HG03175 (cell line): ENCODE data around the gene APOC1.
"Not testable (repeated sequence)": the region's sequence is repeated elsewhere in the genome, so short reads cannot be mapped to it uniquely, and the experiment has no call there.

Source experiments
- ATAC-seq: cut with Tn5 transposase; IDR thresholded peaks from one replicate; pipeline ENCODE4 v1.9.1; 2021; ENCODE audit warnings: mild to moderate bottlenecking, moderate library complexity; ENCODE audit not compliant: unreplicated experiment

APOC1 gene

GRCh38 chr19:44912854-44913253, 1.6 kb upstream of the APOC1 start:
- ATAC-seq, result no peak

GRCh38 chr19:44913512-44914432, 636 bp upstream of the APOC1 start:
- ATAC-seq, result not testable (repeated sequence)

GRCh38 chr19:44924243-44924725, 9.9 kb downstream of the APOC1 start:
- ATAC-seq, result no peak

GRCh38 chr19:44925114-44925891, 10.9 kb downstream of the APOC1 start:
- no peak for ATAC-seq

DNA sequence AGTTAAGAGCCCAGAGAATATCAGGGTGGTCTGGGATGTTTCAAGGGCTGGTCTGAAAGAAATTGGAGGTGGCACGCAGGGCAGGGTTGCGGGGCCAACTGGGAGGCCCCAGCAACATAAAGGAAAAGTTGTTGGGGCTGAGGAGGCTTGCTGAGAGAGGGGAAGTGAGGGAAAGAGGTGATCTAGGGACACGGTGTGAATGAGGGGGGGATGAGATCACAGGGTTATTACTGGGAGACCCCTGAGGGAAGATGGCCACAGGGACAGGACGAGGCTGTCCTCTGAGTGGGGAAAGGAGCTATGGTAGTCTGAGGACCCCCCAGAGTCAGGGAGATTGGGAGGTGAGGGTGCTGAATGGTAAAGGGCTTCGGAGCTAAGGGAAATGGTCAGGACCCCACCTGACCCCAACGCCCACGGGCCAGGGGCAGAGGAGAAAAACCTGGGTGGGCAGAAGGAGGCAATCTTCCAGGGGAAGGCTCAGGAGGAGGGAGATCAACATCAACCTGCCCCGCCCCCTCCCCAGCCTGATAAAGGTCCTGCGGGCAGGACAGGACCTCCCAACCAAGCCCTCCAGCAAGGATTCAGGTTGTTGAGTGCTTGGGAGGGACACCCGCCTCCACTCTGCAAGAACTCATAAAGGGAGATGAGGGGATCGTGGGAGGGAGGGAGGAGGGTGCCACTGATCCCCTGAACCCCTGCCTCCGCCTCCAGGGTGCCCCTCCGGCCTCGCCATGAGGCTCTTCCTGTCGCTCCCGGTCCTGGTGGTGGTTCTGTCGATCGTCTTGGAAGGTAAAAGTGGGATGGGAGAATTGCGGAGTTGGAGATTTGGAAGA, 12.1 kb downstream of the APOC1 start:
- not testable (repeated sequence) for ATAC-seq

- ATAC-seq, result no peak
Observed at GRCh38 chr19:44927746-44928145, 13.3 kb downstream of the APOC1 start.

- ATAC-seq, result no peak
Observed at GRCh38 chr19:44930088-44930487, 15.7 kb downstream of the APOC1 start.

GRCh38 chr19:44931541-44931940, 17.1 kb downstream of the APOC1 start:
- ATAC-seq, result no peak

DNA sequence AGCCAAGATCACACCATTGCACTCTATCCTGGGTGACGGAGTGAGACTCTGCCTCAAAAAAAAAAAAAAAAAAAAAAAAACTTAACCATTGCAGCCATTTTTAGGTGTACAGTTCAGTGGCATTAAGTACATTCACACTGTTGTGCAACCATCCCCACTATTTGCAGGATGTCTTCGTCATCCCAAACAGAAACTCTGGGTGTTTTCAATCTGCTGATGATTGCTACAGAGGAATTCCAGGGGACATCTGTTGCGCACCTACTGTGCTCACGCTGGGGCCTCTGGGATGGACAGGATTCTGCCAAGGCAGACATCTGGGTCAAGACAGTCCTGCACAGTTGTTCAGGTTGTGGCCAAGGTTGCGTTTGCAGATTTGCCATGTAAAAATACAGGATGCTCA, 25.3 kb downstream of the APOC1 start:
- ATAC-seq, result no peak

DNA sequence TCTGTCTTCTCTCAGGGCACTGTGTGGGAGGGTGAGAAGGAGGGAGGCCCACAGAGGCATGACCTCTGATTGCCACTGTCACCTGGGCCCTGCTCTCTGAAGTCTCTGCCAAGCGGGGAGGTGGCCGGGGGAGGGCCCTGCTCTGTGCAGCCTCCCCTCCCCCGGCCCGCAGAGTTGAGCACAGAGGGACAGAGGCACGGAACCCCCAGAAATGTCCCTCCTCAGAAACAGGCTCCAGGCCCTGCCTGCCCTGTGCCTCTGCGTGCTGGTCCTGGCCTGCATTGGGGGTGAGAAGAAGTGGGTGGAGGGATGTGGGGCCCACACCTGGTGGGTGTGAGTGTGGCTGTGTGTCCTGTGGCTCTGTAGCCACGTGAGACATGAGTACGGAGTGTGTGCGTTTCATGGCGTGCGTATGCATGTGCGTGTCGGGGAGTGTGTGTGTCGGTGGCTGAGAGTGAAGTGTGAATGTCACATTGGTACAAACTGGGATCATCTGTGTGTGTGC, 27.7 kb downstream of the APOC1 start, which contains the start of gene APOC4:
Gene APOC4, plus strand, starts transcription at position 171 of the 505 bp plus-strand sequence. Its CDS starts 41 bp downstream, at position 212.
- no peak for ATAC-seq

GRCh38 chr19:44943801-44944249, 29.4 kb downstream of the APOC1 start:
- peak; percentile 68 for ATAC-seq

DNA sequence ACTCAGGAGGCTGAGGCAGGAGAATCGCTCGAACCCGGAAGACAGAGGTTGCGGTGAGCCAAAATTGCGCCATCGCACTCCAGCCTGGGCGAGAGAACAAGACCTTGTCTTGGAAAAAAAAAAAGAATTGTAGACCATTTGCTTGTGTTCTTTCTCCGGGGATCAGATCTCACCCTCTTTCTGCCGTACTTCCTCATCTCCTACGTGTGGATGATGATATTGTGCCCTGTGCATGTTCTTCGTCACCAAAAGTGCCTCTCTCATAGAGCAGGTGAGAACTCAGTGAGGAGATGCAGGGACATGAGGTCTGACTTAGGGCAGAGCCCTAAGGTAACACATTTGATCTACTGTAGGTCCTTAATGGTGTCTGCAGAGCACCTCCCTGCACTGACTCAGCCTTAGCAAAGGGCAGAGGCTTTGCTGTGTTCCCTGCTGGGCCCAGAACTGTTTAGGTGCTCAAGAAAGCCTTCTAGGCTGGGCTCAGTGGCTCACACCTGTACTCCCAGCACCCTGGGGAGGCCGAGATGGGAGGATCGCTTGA, 32.7 kb downstream of the APOC1 start:
- no peak for ATAC-seq

DNA sequence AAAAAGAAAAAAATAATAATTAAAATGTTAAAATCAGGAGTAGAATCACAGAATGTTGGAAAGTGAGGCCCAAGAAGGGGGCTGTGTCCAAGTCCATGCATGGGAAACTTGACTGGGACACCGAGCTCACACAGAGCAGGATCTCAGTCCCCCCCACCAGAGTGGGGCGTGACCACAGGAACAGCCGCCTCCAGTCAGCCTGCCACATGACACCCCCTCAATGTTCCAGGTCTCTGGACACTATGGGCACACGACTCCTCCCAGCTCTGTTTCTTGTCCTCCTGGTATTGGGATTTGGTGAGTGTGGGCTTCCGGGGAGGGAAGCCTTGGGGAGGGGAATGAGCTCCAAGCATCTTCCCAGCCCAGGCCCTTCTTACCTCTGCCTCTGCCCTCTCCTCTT, 33.8 kb downstream of the APOC1 start:
- no peak for ATAC-seq

DNA sequence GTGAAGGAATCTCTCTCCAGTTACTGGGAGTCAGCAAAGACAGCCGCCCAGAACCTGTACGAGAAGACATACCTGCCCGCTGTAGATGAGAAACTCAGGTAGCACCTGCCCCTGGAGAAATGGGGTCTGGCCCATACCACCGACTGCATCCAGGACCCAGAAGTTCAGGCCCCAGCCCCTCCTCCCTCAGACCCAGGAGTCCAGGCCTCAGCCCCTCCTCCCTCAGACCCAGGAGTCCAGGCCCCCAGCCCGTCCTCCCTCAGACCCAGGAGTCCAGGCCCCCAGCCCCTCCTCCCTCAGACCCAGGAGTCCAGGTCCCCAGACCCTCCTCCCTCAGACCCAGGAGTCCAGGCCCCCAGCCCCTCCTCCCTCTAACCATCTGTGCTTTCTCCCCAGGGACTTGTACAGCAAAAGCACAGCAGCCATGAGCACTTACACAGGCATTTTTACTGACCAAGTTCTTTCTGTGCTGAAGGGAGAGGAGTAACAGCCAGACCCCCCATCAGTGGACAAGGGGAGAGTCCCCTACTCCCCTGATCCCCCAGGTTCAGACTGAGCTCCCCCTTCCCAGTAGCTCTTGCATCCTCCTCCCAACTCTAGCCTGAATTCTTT, 34.5 kb downstream of the APOC1 start:
- ATAC-seq, result no peak

DNA sequence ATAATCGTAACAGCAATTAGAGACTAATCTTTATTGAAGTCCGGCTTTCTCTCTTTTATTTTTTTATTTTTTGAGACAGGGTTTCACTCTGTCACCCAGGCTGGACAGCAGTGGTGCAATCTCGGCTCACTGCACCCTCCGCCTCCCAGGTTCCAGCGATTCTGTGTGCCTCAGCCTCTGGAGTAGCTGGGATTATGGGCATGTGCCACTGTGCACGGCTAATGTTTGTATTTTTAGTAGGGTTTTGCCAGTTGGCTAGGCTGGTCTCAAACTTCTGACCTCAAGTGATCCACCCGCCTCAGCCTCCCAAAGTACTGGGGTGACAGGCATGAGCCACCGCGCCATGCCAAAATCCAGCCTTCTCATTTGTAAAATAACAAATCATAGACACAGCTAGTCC, 35.1 kb downstream of the APOC1 start:
- no peak for ATAC-seq

GRCh38 chr19:44951179-44952159, 37.1 kb downstream of the APOC1 start:
- no peak for ATAC-seq

- peak; percentile 11 for ATAC-seq
Observed at GRCh38 chr19:44954278-44954648, 39.9 kb downstream of the APOC1 start.

DNA sequence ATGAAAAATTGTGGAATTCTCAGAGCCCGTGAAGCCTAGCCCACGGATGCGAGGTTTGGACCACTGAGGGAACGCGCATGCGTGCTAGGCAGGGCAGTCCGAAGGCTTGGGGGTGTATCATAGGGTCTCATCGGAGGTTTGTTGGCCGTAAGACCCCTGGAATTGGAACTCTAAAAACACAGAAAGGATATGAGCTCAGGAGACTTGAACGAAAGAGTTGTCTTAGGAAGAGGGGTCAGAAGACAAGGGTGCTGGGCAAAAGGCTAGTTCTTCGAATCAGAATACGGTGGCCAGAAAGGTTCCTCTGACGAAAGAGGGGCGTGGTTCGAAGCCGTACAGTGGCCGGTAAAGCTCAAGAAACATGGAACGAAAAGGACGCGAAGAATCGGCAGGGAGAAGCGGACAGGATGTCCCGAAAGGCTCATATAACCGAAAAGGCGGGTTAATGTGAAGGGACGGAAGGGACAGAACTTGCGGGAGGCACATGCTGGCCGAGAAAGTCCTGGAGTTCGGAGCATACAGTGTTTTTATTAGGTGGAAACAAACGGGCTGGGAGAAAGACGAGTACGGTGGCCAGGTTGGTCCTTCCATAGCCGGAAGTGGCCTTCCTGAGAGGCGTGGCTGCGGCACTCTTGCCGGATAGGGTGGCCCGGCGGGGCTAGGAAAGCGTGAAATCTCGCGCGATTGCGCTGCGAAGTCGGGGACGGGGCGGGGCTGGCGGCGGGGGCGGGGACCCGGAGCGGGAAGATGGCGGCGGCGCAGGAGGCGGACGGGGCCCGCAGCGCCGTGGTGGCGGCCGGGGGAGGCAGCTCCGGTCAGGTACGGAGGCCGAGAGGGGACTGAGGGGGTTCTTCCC, 40.5 kb downstream of the APOC1 start, which contains the start of gene CLPTM1:
Gene CLPTM1, plus strand, starts transcription at position 732 of the 856 bp plus-strand sequence. Its CDS starts 16 bp downstream, at position 748.
- ATAC-seq, result peak; percentile 86
